GM18870 (cell line): Measurements from ENCODE around the gene UBE2N.
"Not testable (repeated sequence)": the region's sequence is repeated elsewhere in the genome, so short reads cannot be mapped to it uniquely, and the experiment has no call there.

ENCODE experiments used
- ATAC-seq: cut with Tn5 transposase; IDR thresholded peaks from one replicate; pipeline ENCODE4 v1.9.1; 2021; ENCODE audit warnings: moderate library complexity; ENCODE audit not compliant: unreplicated experiment

Gene UBE2N

DNA sequence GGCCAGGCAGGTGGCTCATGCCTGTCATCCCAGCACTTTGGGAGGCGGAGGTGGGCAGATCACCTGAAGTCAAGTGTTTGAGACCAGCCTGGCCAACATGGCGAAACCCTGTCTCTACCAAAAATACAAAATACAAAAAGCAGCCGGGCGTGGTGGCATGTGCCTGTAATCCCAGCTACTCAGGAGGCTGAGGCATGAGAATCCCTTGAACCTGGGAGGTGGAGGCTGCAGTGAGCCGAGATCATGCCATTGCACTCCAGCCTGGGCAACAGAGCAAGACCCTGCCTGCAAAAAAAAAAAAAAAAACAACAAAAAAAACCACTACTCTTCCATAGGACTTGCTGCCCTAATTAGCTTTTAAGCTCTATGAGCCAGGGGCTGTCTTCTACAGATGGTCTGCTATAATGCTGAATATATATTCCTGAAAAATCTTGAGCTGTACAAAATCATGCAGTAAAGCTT is 59.7 kb downstream of the UBE2N start:
- not testable (repeated sequence) for ATAC-seq

DNA sequence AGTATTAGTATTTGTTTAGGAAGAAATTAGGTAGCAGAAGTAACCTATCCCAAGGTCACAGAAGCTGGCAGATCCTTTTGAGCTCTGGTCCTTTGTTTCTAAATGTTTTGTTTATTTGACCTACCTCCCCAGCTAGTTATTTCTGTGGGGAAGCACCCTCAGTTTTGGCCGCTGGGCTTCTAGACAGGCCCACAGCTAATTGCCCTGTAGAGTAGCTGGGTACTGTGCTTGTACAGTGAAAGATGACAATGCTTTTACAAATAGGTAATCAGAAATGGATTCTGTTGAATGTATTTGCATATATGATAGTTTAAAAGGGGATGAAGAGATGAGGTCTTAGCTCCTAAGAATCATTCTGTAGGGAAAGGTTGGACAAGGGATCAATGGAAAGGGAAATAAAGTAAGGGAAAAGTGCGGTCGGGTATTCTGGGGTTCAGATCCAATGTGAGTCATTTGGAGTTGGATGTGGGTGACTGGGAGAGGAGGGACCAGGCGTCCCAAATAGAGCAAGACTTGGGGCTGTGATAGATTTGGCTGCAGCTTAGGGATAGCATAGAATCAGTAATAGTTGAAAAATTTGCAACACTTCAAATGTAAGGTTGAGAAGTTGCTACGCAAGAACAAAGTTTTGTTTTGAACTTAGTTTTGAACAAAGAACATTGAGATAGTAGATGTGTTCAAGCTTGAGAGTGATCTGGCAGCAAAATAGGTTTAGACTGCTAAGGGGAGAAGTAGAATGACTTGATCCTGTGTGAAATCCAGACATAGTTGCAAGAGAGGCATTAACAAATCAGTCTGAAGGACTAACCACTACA is 60.4 kb downstream of the UBE2N start:
- no peak for ATAC-seq

GRCh38 chr12:93380480-93381121 is 61.1 kb downstream of the UBE2N start:
- ATAC-seq: no peak

DNA sequence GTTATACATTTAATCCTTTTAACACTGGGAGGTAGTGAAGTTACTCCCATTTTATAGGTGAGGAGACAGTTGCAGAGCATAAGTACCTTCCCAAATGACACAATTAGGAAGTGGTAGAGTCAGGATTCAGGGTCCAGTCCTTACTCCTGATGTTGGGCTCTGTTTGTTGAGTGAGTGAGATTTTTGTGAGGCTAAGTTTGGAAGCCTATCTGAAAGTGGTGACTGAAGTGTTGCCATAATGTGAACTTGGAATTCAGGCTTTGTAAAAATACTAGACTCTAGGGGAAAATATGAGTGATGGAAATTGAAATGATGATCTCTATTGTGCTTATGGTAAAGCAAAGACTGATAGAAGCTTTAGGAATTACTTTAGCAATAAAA is 61.8 kb downstream of the UBE2N start:
- ATAC-seq: no peak

GRCh38 chr12:93379326-93379980 is 62.3 kb downstream of the UBE2N start:
- ATAC-seq: no peak

- no peak for ATAC-seq
These were observed 62.8 kb downstream of the UBE2N start for GRCh38 chr12:93378998-93379325.

DNA sequence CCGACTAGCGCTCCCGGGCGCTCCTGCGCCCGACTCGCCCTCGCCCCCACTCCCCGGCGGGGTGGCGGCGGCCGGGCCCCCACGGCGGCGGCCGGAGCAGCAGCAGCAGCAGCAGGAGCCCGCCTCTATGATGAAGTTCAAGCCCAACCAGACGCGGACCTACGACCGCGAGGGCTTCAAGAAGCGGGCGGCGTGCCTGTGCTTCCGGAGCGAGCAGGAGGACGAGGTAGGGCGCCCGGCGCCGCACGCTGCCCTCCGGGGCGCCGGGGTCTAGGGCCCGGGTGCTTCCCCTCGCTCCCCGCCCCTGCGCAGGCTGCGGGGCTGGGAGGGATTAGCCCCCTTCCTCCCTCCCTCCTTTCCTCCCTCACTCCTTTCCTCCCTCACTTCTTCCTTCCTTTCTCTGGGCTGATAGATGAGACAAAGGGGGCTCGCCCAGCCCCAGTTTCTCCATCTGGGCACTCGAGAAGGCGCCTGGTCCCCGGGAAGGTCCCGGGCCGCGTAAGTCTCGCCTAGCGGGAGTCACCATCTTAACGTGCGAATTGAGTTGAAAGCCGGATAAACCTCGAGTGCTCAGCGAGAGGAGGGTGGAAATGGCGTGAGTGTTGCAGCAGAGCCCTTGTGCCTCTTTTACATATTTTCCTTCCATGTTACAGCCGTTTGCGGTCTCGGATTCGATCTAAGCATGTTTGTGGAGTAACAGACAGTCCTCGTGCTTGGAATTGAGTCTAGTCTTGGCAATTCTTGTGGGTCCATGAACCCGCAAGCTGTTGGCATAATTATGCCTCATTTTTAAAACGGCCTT is 63.4 kb downstream of the UBE2N start:
- peak; percentile 3 for ATAC-seq

DNA sequence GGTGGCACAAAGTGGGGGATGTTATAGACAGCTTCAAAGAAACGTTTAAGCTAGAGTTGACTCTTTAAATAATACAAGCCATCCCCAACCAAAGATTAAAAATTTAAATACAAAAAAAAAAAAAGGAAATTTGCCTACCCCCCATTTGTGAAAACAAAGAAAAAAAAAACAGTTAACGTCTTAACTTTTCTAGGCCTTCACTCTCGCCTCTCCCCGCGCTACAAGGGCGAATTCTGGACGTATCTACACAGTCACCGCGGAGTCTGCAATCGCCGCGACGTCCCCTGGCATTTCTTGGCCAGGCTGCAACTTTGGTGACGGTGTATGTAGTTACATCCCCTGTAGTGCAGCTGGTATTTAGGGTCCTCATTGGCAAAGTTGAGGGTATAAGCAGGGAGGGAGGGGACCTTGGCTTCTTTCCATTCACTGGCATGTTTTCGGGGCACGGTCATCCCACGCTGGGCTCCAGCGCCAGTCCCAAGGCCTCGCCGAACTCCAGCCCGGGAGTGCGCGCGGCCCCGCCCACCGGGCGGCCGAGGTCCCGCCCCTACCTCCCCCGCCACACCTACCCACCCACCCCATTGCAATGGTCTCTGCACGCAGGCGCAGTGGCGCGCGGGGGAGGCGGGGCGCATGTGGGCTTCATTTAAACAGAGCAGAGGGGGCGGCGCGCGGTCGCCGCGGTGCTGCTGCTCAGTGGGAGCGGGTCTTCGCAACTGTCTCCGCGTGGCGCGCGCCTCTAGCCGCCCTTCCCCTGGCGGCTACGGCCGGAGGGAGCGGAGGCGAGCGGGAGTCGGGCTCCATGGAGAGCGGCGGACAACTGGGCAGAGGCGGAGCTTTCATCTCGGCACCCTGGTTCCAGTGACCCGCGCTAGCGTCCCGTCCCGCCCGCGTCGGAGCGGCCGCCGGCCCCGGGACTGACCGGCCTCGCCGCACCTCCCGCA is 64.2 kb downstream of the UBE2N start, which contains the start of gene NUDT4:
Gene NUDT4 (plus strand): TSS at position 674 of the 944 bp plus-strand sequence. CDS start 398 bp downstream, outside the sequence.
- ATAC-seq: peak; percentile 34

DNA sequence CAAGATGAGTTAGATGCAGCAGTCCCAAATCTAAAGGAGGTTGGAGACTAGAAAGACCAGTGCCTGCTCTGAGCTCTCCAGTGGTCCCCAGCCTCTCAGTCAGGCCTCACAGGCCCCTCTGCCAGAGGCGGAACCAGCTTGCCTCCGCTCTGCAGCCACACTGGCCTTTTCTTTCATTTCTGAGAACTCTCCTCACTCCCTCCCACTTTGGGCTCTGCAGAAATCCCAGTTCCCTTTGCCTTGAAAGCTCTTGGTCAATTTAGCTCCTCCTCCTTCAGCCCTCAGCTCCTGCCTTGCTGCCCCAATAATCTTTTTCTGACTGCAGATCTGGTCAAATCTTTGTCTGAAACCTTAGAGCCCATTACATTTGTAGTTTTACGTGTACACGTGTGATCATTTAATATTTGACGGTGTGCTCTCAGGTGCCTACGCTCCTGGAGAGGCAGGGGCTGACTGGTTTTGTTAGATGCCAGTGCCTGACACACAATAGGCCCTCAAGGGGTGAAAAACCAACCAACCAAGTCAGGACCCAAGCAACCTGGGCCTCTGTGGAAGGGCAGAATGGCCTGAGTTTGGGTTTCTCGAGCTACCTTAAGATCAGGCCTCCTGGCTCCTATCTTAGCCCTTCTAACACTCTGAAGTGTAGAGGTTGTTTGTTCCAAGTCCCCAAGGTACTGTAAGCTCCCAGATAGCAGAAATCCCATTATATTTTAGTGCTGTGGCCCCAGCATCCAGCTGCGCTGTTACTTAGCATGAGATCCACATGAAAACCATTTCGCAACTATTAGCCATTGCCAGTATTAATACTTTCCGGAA is 65.1 kb downstream of the UBE2N start:
- ATAC-seq: no peak

DNA sequence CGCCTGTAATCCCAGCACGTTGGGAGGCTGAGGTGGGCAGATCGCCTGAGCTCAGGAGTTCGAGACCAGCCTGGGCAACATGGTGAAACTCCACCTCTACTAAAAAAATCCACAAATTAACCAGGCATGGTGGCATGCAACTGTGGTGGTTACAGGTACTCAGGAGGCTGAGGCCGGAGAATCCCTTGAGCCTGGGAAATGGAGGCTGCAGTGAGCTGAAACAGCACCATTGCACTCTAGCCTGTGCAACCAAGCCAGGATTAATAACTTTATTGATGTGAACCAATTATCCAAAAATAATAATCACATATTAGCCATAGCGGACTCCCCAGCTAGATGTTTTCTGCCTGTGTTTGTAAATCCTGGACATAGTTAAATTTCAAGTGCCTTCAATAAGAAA is 65.8 kb downstream of the UBE2N start:
- no peak for ATAC-seq

GRCh38 chr12:93373961-93374656 is 67.6 kb downstream of the UBE2N start:
- ATAC-seq: peak; percentile 30

GRCh38 chr12:93370947-93371346 is 70.8 kb downstream of the UBE2N start:
- no peak for ATAC-seq

DNA sequence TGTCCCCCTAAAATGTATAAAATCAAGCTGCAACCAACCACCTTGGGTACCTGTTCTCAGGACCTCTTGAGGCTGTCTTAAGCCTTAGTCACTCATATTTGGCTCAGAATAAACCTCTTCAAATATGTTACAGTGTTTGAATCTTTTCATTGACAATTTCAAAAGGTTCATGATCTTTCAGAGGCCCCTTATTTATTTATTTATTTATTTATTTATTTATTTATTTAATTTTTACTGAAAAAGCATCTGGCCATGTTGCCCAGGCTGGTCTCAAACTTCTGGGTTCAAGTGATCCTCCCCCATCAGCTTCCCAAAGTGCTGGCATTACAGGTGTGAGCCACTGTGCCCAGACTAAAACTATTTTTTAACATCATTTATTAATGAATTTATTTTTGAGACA is 72.2 kb downstream of the UBE2N start:
- ATAC-seq: no peak

DNA sequence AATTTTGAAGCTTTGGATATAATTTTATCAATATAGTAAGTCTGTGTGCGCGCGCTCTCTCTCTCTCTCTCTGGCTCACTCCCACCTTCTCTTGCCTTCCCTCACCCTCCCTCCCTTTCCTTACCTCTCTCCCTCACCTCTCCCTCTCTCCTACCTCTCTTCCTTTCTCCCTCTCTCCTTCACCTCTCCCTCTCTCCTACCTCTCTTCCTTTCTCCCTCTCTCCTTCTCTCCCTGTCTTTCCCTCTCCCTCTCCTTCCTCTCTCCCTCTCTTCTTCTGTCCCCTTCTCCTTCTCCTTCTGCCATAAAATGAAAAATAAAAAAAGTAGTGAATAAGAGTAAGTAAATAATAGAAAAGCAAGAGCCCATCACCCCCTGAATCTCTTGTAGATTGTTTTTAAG is 73.0 kb downstream of the UBE2N start:
- ATAC-seq: no peak

GRCh38 chr12:93366422-93366821 is 75.3 kb downstream of the UBE2N start:
- ATAC-seq: no peak

DNA sequence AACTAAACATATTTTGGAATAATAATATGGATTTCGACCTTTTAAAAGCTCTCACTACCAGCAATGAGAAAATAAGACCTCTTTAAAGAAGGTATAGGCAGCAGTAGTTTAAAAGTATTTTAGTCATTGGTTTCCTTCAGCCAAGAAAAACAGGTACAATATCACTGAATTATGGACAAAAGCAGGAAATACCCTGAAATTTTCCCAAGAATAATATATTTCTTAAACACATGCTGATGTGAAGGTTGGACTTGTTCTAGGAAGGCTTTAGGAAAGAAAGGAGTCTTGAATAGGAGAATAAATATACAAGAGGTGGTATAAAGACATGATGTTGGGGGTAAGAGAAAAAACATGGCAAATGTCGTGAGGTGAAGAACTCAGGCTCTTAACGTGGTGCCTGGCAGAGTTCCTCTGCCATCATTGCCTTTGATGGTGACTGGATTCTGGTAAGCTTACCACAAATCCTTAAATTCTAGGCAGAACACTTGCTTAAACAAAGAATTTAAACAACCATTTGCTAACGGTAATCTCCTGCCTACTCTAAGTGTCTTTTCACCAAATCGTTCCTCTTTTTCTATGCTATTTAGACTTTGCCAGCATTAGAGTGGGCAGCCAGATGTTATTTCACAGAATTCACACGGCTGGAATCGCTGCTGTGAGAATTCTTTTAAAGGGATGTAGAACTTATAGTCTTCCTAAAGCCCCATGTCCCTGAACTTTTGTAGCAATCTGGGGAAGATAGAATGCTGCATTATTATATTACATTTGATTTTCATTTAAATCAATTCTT is 75.9 kb downstream of the UBE2N start:
- no peak for ATAC-seq

DNA sequence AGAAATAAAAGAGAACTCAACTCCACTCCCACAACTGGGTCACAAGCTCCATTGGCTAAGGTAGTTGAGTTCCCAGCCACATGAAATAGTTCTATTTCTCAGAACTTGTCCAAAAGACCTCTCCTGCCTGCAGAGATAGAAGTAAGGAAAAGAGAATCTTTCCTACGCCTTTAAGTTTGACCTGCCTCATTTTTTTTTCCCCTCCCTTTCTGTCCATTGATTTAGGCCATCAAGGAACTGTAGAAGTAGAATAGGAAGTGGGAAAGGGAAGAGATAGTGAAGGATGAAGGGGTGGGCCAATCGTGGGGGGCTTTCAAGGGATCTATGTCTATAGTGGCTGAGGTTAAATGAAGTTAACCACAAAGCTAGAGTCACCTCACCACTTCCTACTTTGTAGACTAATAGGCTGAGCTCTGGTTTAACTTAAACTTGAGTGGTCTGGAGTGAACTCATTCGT is 77.9 kb downstream of the UBE2N start:
- no peak for ATAC-seq
